GM12872 (cell line): ENCODE results near the gene ERBB4.

Experiments
- TF ChIP-seq, protein P1 (sequence below): IDR thresholded peaks from 3 replicates; pipeline ENCODE4 v1.5.1; 2011; ENCODE audit warnings: low read depth, mild to moderate bottlenecking, low read length, moderate library complexity; ENCODE audit not compliant: insufficient read depth

The ERBB4 gene

GRCh38 chr2:212535996-212536816 lies 2.4 kb downstream of the ERBB4 start:
- TF ChIP-seq, protein P1, sequence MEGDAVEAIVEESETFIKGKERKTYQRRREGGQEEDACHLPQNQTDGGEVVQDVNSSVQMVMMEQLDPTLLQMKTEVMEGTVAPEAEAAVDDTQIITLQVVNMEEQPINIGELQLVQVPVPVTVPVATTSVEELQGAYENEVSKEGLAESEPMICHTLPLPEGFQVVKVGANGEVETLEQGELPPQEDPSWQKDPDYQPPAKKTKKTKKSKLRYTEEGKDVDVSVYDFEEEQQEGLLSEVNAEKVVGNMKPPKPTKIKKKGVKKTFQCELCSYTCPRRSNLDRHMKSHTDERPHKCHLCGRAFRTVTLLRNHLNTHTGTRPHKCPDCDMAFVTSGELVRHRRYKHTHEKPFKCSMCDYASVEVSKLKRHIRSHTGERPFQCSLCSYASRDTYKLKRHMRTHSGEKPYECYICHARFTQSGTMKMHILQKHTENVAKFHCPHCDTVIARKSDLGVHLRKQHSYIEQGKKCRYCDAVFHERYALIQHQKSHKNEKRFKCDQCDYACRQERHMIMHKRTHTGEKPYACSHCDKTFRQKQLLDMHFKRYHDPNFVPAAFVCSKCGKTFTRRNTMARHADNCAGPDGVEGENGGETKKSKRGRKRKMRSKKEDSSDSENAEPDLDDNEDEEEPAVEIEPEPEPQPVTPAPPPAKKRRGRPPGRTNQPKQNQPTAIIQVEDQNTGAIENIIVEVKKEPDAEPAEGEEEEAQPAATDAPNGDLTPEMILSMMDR, result no peak

GRCh38 chr2:212534336-212534735 lies 4.3 kb downstream of the ERBB4 start:
- TF ChIP-seq, protein P1, result no peak

- TF ChIP-seq, protein P1, result no peak
Observed at GRCh38 chr2:212532585-212532984, 6.0 kb downstream of the ERBB4 start.

GRCh38 chr2:212532087-212532486 lies 6.5 kb downstream of the ERBB4 start:
- TF ChIP-seq, protein P1, result no peak

GRCh38 chr2:212531499-212531898 lies 7.1 kb downstream of the ERBB4 start:
- TF ChIP-seq, protein P1, result no peak

GRCh38 chr2:212530991-212531390 lies 7.6 kb downstream of the ERBB4 start:
- TF ChIP-seq, protein P1, result no peak

DNA sequence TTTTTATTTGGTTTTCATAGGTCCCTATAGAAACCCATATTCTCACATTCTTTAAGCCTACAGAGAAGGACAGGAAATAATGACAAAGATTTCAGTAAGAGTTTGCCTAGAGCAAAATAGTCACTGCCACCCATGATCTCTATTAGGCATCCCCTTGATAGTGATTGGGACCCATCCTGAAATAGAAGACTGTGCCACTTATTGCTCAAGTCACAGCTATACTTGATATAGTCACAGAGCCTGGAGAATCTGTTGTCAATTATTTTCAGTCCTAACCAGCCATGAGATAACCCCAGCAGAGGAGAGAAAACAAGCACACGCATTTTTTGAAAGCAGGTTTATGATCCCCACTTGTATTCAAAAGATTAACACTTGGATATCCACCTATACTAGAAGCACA lies 8.2 kb downstream of the ERBB4 start:
- TF ChIP-seq, protein P1, result no peak
